Heart left ventricle (tissue), 16 donors: ENCODE measurements around the gene CDA. TPM values are rescaled to one million over a fixed set of nuclear protein-coding genes. Genes with fewer than 3 reads are reported as not detected.
A peak's percentile ranks its signal among the peaks of the same experiment; 100 is the strongest.

ENCODE experiments used
- ATAC-seq, 4 donors: fragments of 200-7000 bp; cut with Tn5 transposase; one replicate each; pipeline ENCODE4 v1.9.1; 2020 to 2022; ENCODE audit warnings: moderate library complexity in 4 of 4, mild to moderate bottlenecking in 3 of 4, moderate number of reproducible peaks in 1 of 4
- DNase-seq, 5 donors: peaks; one replicate each; pipeline ENCODE4 v3.0.0-alpha.2; 2020
- H3K27ac ChIP-seq, 12 donors: fragments of 200-600 bp; sonication (generic) in 4 of 12; one replicate each; pipeline versions ENCODE4 v1.5.0 to v1.8.0; 2016 to 2022; ENCODE audit warnings: mild to moderate bottlenecking in 2 of 12
- H3K27me3 ChIP-seq, 9 donors: fragments of 200-600 bp; sonication (generic) in 2 of 9; one replicate each; pipeline versions ENCODE4 v1.5.1 to v1.8.0; 2016 to 2022; ENCODE audit warnings: mild to moderate bottlenecking in 3 of 9
- H3K36me3 ChIP-seq, 9 donors: fragments of 200-600 bp; sonication (generic) in 2 of 9; one replicate each; pipeline versions ENCODE4 v1.5.0 to v1.8.0; 2018 to 2022; ENCODE audit warnings: mild to moderate bottlenecking in 2 of 9
- H3K4me1 ChIP-seq, 12 donors: fragments of 200-600 bp; sonication (generic) in 4 of 12; one replicate each; pipeline versions ENCODE4 v1.5.0 to v1.8.0; 2016 to 2022; ENCODE audit warnings: mild to moderate bottlenecking in 3 of 12
- H3K4me3 ChIP-seq, 12 donors: fragments of 200-600 bp; sonication (generic) in 4 of 12; one replicate each; pipeline versions ENCODE4 v1.5.0 to v1.8.0; 2017 to 2022; ENCODE audit warnings: mild to moderate bottlenecking in 9 of 12, moderate library complexity in 4 of 12
- H3K9me3 ChIP-seq, 12 donors: fragments of 200-600 bp; sonication (generic) in 4 of 12; one replicate each; pipeline versions ENCODE4 v1.5.0 to v1.8.0; 2016 to 2022; ENCODE audit warnings: mild to moderate bottlenecking in 1 of 12
- POLR2A ChIP-seq, 2 donors: fragments of 450-650 bp; IDR thresholded peaks; one replicate each; pipeline ENCODE4 v1.6.1; 2017; ENCODE audit warnings: antibody characterized with exemption in 2 of 2, mild to moderate bottlenecking in 2 of 2, moderate library complexity in 2 of 2
- WGBS, 4 donors: extraction: QIAGEN DNeasy Blood & Tissue Kit in 2 of 4; methylation state at CpG; one replicate each; pipeline versions ENCODE4 v1.1.5 to v1.1.7; 2013 to 2018; 5-methylcytosine and 5-hydroxymethylcytosine counted together
- intact Hi-C, 10 donors: fragments of 100-400 bp; cut with DNase I; formaldehyde crosslinking; loops; one replicate each; pipeline versions ENCODE4 v1.11.1 to v1.14.2; 2022
- polyA plus RNA-seq, 2 donors: library from polyadenylated mRNA; stranded (reverse); fragments of 200-250 nt; gene quantifications; one replicate each; pipeline ENCODE4 v1.2.3, GENCODE V29; 2013
- total RNA-seq, 9 donors: library from RNA; depleted of rRNA in 2 of 9; stranded (reverse); fragments of >200 nt in 2 of 9; fragmentation: NEBNext Ultra II Directional in 3 of 9; extraction: Animal tissue kit (Norgen Biotek cat#: 25700) in 3 of 9; gene quantifications; one replicate each; pipeline versions ENCODE4 v1.1.0 to v1.2.4, GENCODE V29; 2016 to 2023
- TF ChIP-seq, protein P1 (sequence below), 12 donors: fragments of 200-600 bp; sonication (generic) in 4 of 12; IDR thresholded peaks; one replicate each; pipeline versions ENCODE4 v1.5.0 to v1.8.0; 2018 to 2022; ENCODE audit warnings: antibody characterized with exemption in 12 of 12, mild to moderate bottlenecking in 5 of 12
- donor health status: ischemic (EF 13 %, LVEDD 7.1; RV severe dilation, severe dysfunction).
- donor health status: healthy with polysubstance abuse.
- donor health status: DM: no; HTN: yes; CAD: no.
- donor health status: DM: no; HTN: no; CAD: no.
- donor health status: ischemic (EF 25% LVEDD 6.9; RV normal size, moderate dysfunction).
- donor health status: ischemic (EF 25% LVEDD 5.7; RV mildly dilated, moderate dysfunction).
- donor health status: healthy.
- donor health status: DM: yes; HTN: yes; CAD: no.
- donor health status: ischemic (EF 35%, LVEDD 5.7; RV mildly dilated, moderate dysfunction).
- donor health status: nonischemic (EF 11% LVEDD 7.7; RV severe dilation, severe dysfunction).
- donor health status: DM: yes; HTN: yes; CAD: no.
- donor health status: PGD.
- donor health status: ischemic (EF 29% LVEDD 5.4; RV normal size, mild dysfunction).
- donor health status: nonischemic (EF 23%, LVEDD 6.1; RV moderate dilation, normal function).

The CDA gene
- total and polyA plus RNA-seq, 11 donors, result 0.63 to 7.6 (median 2.9) TPM

DNA sequence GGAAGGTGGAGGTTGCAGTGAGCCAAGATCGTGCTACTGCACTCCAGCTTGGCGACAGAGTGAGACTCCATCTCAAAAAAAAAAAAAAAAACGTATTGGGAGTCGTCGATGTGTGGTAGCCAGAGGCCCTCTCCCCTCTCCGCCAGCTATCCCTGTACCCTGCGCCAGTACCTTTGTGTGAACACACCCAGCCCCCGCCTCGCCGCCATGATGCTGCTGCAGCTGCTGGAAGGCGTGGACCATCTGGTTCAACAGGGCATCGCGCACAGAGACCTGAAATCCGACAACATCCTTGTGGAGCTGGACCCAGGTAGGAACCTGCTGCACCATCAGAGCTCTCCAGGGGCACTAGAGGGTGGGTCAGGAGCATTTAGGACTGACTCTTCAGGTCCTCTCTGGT lies 56.5 kb downstream of the CDA start:
- peaks cover 0 to 100% (median 91%) of the 10 kb centered on the region in 9 donors for H3K36me3 ChIP-seq
- no peaks in the 10 kb centered on the region for H3K4me1 ChIP-seq
- no peak for TF ChIP-seq POLR2A (IDR thresholded peaks at IDR 0.05)
- TF ChIP-seq, protein P1, sequence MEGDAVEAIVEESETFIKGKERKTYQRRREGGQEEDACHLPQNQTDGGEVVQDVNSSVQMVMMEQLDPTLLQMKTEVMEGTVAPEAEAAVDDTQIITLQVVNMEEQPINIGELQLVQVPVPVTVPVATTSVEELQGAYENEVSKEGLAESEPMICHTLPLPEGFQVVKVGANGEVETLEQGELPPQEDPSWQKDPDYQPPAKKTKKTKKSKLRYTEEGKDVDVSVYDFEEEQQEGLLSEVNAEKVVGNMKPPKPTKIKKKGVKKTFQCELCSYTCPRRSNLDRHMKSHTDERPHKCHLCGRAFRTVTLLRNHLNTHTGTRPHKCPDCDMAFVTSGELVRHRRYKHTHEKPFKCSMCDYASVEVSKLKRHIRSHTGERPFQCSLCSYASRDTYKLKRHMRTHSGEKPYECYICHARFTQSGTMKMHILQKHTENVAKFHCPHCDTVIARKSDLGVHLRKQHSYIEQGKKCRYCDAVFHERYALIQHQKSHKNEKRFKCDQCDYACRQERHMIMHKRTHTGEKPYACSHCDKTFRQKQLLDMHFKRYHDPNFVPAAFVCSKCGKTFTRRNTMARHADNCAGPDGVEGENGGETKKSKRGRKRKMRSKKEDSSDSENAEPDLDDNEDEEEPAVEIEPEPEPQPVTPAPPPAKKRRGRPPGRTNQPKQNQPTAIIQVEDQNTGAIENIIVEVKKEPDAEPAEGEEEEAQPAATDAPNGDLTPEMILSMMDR (IDR thresholded peaks at IDR 0.05), result no peak
- ATAC-seq, result no peak
- 79 to 91% (median 86%) methylated on average over 14 of the region's 14 CpGs for WGBS, 4 donors
- H3K27me3 ChIP-seq, result no peaks in the 10 kb centered on the region
- H3K4me3 ChIP-seq, result no peak overlapping the region
- intact Hi-C loops, result no loop called here
- H3K27ac ChIP-seq, result no peak overlapping the region
- no peaks in the 10 kb centered on the region for H3K9me3 ChIP-seq
- no peak for DNase-seq

DNA sequence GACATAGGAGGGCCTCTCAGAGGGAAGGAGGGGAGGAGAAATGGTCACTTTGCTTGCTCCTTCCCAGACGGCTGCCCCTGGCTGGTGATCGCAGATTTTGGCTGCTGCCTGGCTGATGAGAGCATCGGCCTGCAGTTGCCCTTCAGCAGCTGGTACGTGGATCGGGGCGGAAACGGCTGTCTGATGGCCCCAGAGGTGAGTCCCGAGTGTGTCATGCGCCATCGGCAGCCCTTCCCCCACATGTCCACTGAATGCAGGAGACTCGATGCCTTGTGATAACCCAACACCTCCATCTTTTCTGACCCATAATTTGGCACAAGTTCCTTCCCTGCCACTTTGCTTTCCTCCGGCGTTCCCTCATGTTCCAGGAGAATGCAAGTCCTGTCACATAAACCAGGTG lies 59.5 kb downstream of the CDA start:
- no peak overlapping the region for H3K27ac ChIP-seq
- H3K4me1 ChIP-seq, result no peaks in the 10 kb centered on the region
- H3K4me3 ChIP-seq, result no peak overlapping the region
- H3K9me3 ChIP-seq, result no peaks in the 10 kb centered on the region
- intact Hi-C loops, result no loop called here
- TF ChIP-seq, protein P1 (IDR thresholded peaks at IDR 0.05), result no peak
- no peak for TF ChIP-seq POLR2A (IDR thresholded peaks at IDR 0.05)
- no peaks in the 10 kb centered on the region for H3K27me3 ChIP-seq
- peaks cover 3 to 100% (median 91%) of the 10 kb centered on the region in 9 donors for H3K36me3 ChIP-seq
- ATAC-seq (no peak), DNase-seq (no peak)
- WGBS, 4 donors, result 87 to 93% (median 92%) methylated on average over 9 to 13 of the region's 13 CpGs

DNA sequence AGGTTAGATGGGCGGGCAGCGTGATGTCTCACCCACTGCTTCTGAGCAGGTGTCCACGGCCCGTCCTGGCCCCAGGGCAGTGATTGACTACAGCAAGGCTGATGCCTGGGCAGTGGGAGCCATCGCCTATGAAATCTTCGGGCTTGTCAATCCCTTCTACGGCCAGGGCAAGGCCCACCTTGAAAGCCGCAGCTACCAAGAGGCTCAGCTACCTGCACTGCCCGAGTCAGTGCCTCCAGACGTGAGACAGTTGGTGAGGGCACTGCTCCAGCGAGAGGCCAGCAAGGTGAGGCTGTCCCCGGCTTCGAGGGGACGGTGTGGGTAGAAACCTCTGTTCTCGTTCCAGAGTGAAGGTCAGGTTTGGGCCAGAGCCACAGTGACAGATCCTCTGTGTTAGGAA lies 60.0 kb downstream of the CDA start:
- Histone ChIP-seq H3K27ac (no peak overlapping the region), H3K9me3 (no peaks in the 10 kb centered on the region), H3K36me3 (peaks cover 3 to 100% (median 91%) of the 10 kb centered on the region in 9 donors), H3K4me3 (no peak overlapping the region), H3K4me1 (no peaks in the 10 kb centered on the region), H3K27me3 (no peaks in the 10 kb centered on the region)
- ATAC-seq, result no peak
- TF ChIP-seq POLR2A (IDR thresholded peaks at IDR 0.05), result no peak
- TF ChIP-seq, protein P1 (IDR thresholded peaks at IDR 0.05), result no peak
- intact Hi-C loops, result no loop called here
- no peak for DNase-seq
- WGBS, 4 donors, result 91 to 98% (median 94%) methylated on average over 4 to 15 of the region's 15 CpGs

DNA sequence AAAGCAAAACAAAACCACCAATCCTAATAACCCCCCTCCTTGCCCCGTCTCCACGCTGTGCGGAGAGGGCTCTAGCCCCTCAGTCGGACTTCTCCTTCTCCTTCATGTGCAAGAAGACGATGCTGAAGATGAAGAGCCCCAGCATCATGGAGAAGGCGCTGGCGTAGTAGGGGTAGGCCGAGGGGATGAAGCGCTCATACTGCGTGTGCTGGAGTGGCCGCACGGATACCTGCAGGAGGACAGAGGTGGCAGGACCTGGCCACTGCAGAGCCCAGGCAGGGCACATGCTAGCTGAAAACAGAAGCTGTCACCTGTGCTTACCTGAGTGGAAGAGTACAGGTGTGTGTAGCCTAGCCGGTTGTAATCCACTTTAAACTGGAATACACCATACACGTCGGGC lies 63.4 kb downstream of the CDA start:
- WGBS, 4 donors, result 91 to 97% (median 95%) methylated on average over 15 of the region's 15 CpGs
- Histone ChIP-seq H3K36me3 (peaks cover 3 to 100% (median 98%) of the 10 kb centered on the region in 9 donors), H3K9me3 (no peaks in the 10 kb centered on the region), H3K27ac (no peak overlapping the region), H3K4me3 (no peak overlapping the region), H3K27me3 (no peaks in the 10 kb centered on the region), H3K4me1 (peaks cover 0 to 12% (median 2%) of the 10 kb centered on the region in 12 donors)
- ATAC-seq (peak in 1 of 4 donors; percentile 3), DNase-seq (peak in 1 of 5 donors; percentile 33)
- intact Hi-C loops, result no loop called here
- TF ChIP-seq, protein P1 (IDR thresholded peaks at IDR 0.05), result no peak
- TF ChIP-seq POLR2A (IDR thresholded peaks at IDR 0.05), result no peak
